Mesothelial cell of epicardium (in vitro differentiated cells): Measurements from ENCODE around the gene KIAA1143. TPM values are rescaled to one million over a fixed set of nuclear protein-coding genes. Genes with fewer than 3 reads are reported as not detected.

Experiments used
- DNase-seq, 2 experiments: peaks; one replicate each; pipeline ENCODE4 v3.0.0; 2021; ENCODE audit warnings: low spot score in 2 of 2; ENCODE audit not compliant: unreplicated experiment in 2 of 2
- H3K27ac Mint-ChIP-seq: 2 replicates; pipeline ENCODE4 v1.8.0; 2021; ENCODE audit warnings: mixed read lengths
- H3K27me3 Mint-ChIP-seq: 2 replicates; pipeline ENCODE4 v1.8.0; 2021; ENCODE audit warnings: low read depth, mixed read lengths
- H3K36me3 Mint-ChIP-seq: 2 replicates; pipeline ENCODE4 v1.8.0; 2021; ENCODE audit warnings: mixed read lengths
- H3K4me1 Mint-ChIP-seq: 2 replicates; pipeline ENCODE4 v1.8.0; 2021; ENCODE audit warnings: mixed read lengths
- H3K4me3 Mint-ChIP-seq: 2 replicates; pipeline ENCODE4 v1.8.0; 2021; ENCODE audit warnings: mild to moderate bottlenecking, moderate library complexity, mixed read lengths
- H3K9me3 Mint-ChIP-seq: 2 replicates; pipeline ENCODE4 v1.8.0; 2021; ENCODE audit warnings: mixed read lengths
- CTCF ChIP-seq: fragments of 200-600 bp; sonication (generic); IDR thresholded peaks from one replicate; pipeline ENCODE4 v1.5.0; 2021; ENCODE audit warnings: antibody characterized with exemption; ENCODE audit not compliant: unreplicated experiment
- total RNA-seq: library from RNA; stranded (reverse); gene quantifications from 3 replicates; pipeline ENCODE4 v1.2.1, GENCODE V29; 2021

The KIAA1143 gene
- total RNA-seq, 1 donor from 2014 or later: 41.4 TPM

- Mint-ChIP-seq H3K36me3 (peaks cover 5% of the 10 kb centered on the region), H3K4me1 (no peaks in the 10 kb centered on the region), H3K27me3 (no peaks in the 10 kb centered on the region), H3K27ac (no peak overlapping the region), H3K9me3 (peaks cover 73% of the 10 kb centered on the region), H3K4me3 (no peak overlapping the region)
- no peak for DNase-seq
- TF ChIP-seq CTCF: no peak
These were observed 40.0 kb downstream of the KIAA1143 start for GRCh38 chr3:44721231-44722102.

- no peak for DNase-seq
- no peak within 1 kb of the TSS for H3K4me3 Mint-ChIP-seq
These were observed 48.9 kb downstream of the KIAA1143 start, which contains the start of gene ZNF502 for GRCh38 chr3:44712455-44713075. Gene ZNF502, plus strand, starts transcription at chr3:44712660. Its CDS starts 7,602 bp downstream, at chr3:44720262.

More at GRCh38 chr3:44712455-44713075, 48.9 kb downstream of the KIAA1143 start, which contains the start of gene ZNF502:
- Mint-ChIP-seq H3K27me3 (peaks cover 2% of the 10 kb centered on the region), H3K4me1 (no peaks in the 10 kb centered on the region), H3K9me3 (peaks cover 51% of the 10 kb centered on the region), H3K27ac (no peak within 1 kb of the TSS), H3K36me3 (no peaks in the 10 kb centered on the region)
- TF ChIP-seq CTCF: no peak

Other genes starting within 250 kb of the KIAA1143 start
- gene ZKSCAN7, start 206.4 kb downstream of the KIAA1143 start, total RNA-seq: 18.9 to 20.5 TPM (median 19.6 TPM) in 3 replicates
- 17.1 to 20.1 TPM (median 18.7 TPM) in 3 replicates for gene ZNF660, start 176.7 kb downstream of the KIAA1143 start, total RNA-seq
- 32.4 to 33.3 TPM (median 32.6 TPM) in 3 replicates for gene ZNF197, start 136.6 kb downstream of the KIAA1143 start, total RNA-seq
- 20.9 to 24.0 TPM (median 22.6 TPM) in 3 replicates for gene ZNF35, start 112.9 kb downstream of the KIAA1143 start, total RNA-seq
- not detected in 3 replicates for gene ZNF502, start 49.0 kb downstream of the KIAA1143 start, total RNA-seq
- 4.0 to 6.2 TPM (median 4.8 TPM) in 3 replicates for gene ZNF501, start 32.0 kb downstream of the KIAA1143 start, total RNA-seq
- gene KIF15, start 175 bp upstream of the KIAA1143 start, total RNA-seq: 10.6 to 11.3 TPM (median 10.7 TPM) in 3 replicates
- gene TMEM42, start 100.3 kb upstream of the KIAA1143 start, total RNA-seq: 17.7 to 20.2 TPM (median 18.8 TPM) in 3 replicates
- gene TGM4, start 113.0 kb upstream of the KIAA1143 start, total RNA-seq: 0.09 TPM in 1 of 3 replicates, not detected in the others
- 63.7 to 74.5 TPM (median 64.8 TPM) in 3 replicates for gene ZDHHC3, start 214.6 kb upstream of the KIAA1143 start, total RNA-seq
- 53.6 TPM in 3 replicates for gene EXOSC7, start 214.6 kb upstream of the KIAA1143 start, total RNA-seq